ENCODE data around the gene TRIM43.
"Not testable (repeated sequence)": the region's sequence is repeated elsewhere in the genome, so short reads cannot be mapped to it uniquely, and the experiment has no call there.

TRIM43 gene

GRCh38 chr2:95592973-95593372, 1.2 kb downstream of the TRIM43 start:
- not testable (repeated sequence) for H3K27ac ChIP-seq (ENCODE audit: low read depth, low read length); H3K9me3 ChIP-seq (ENCODE audit: control insufficient read depth, insufficient read depth, low read depth, low read length); H3K9ac ChIP-seq (ENCODE audit: low read length); H3K36me3 ChIP-seq (ENCODE audit: control insufficient read depth, insufficient read depth, low read length); H3K27me3 ChIP-seq (ENCODE audit: control insufficient read depth, insufficient read depth, low read length); H3K4me3 ChIP-seq (ENCODE audit: low read depth, low read length); H3K4me1 ChIP-seq (ENCODE audit: control insufficient read depth, insufficient read depth, low read length)

GRCh38 chr2:95595012-95595411, 3.2 kb downstream of the TRIM43 start:
- not testable (repeated sequence) for H3K27ac ChIP-seq (ENCODE audit: low read depth, low read length); H3K4me1 ChIP-seq (ENCODE audit: control insufficient read depth, insufficient read depth, low read length); H3K27me3 ChIP-seq (ENCODE audit: control insufficient read depth, insufficient read depth, low read length); H3K36me3 ChIP-seq (ENCODE audit: control insufficient read depth, insufficient read depth, low read length); H3K9ac ChIP-seq (ENCODE audit: low read length); H3K4me3 ChIP-seq (ENCODE audit: low read depth, low read length); H3K9me3 ChIP-seq (ENCODE audit: control insufficient read depth, insufficient read depth, low read depth, low read length)

GRCh38 chr2:95601301-95601700, 9.5 kb downstream of the TRIM43 start:
- not testable (repeated sequence) for H3K9me3 ChIP-seq (ENCODE audit: control insufficient read depth, insufficient read depth, low read depth, low read length); H3K9ac ChIP-seq (ENCODE audit: low read length); H3K36me3 ChIP-seq (ENCODE audit: control insufficient read depth, insufficient read depth, low read length); H3K4me3 ChIP-seq (ENCODE audit: low read depth, low read length); H3K27me3 ChIP-seq (ENCODE audit: control insufficient read depth, insufficient read depth, low read length); H3K27ac ChIP-seq (ENCODE audit: low read depth, low read length); H3K4me1 ChIP-seq (ENCODE audit: control insufficient read depth, insufficient read depth, low read length)

- H3K4me3 ChIP-seq (ENCODE audit: low read depth, low read length); H3K27ac ChIP-seq (ENCODE audit: low read depth, low read length); H3K9me3 ChIP-seq (ENCODE audit: control insufficient read depth, insufficient read depth, low read depth, low read length); H3K27me3 ChIP-seq (ENCODE audit: control insufficient read depth, insufficient read depth, low read length); H3K4me1 ChIP-seq (ENCODE audit: control insufficient read depth, insufficient read depth, low read length); H3K36me3 ChIP-seq (ENCODE audit: control insufficient read depth, insufficient read depth, low read length); H3K9ac ChIP-seq (ENCODE audit: low read length): not testable (repeated sequence)
These were observed 10.3 kb downstream of the TRIM43 start for GRCh38 chr2:95602146-95602545.

- H3K27ac ChIP-seq (ENCODE audit: low read depth, low read length); H3K9ac ChIP-seq (ENCODE audit: low read length); H3K4me3 ChIP-seq (ENCODE audit: low read depth, low read length); H3K4me1 ChIP-seq (ENCODE audit: control insufficient read depth, insufficient read depth, low read length); H3K27me3 ChIP-seq (ENCODE audit: control insufficient read depth, insufficient read depth, low read length); H3K9me3 ChIP-seq (ENCODE audit: control insufficient read depth, insufficient read depth, low read depth, low read length); H3K36me3 ChIP-seq (ENCODE audit: control insufficient read depth, insufficient read depth, low read length): not testable (repeated sequence)
These were observed 16.6 kb downstream of the TRIM43 start for GRCh38 chr2:95608356-95608755.

GRCh38 chr2:95609764-95610163, 18.0 kb downstream of the TRIM43 start:
- not testable (repeated sequence) for H3K9me3 ChIP-seq (ENCODE audit: control insufficient read depth, insufficient read depth, low read depth, low read length); H3K4me3 ChIP-seq (ENCODE audit: low read depth, low read length); H3K4me1 ChIP-seq (ENCODE audit: control insufficient read depth, insufficient read depth, low read length); H3K27me3 ChIP-seq (ENCODE audit: control insufficient read depth, insufficient read depth, low read length); H3K36me3 ChIP-seq (ENCODE audit: control insufficient read depth, insufficient read depth, low read length); H3K9ac ChIP-seq (ENCODE audit: low read length); H3K27ac ChIP-seq (ENCODE audit: low read depth, low read length)

- H3K27ac ChIP-seq (ENCODE audit: low read depth, low read length) = not testable (repeated sequence)
These were observed 21.2 kb downstream of the TRIM43 start for GRCh38 chr2:95613048-95613447.

GRCh38 chr2:95622728-95623127, 30.9 kb downstream of the TRIM43 start:
- not testable (repeated sequence) for H3K4me3 ChIP-seq (ENCODE audit: low read depth, low read length); H3K4me1 ChIP-seq (ENCODE audit: control insufficient read depth, insufficient read depth, low read length); H3K36me3 ChIP-seq (ENCODE audit: control insufficient read depth, insufficient read depth, low read length); H3K27me3 ChIP-seq (ENCODE audit: control insufficient read depth, insufficient read depth, low read length); H3K9ac ChIP-seq (ENCODE audit: low read length); H3K27ac ChIP-seq (ENCODE audit: low read depth, low read length); H3K9me3 ChIP-seq (ENCODE audit: control insufficient read depth, insufficient read depth, low read depth, low read length)

More at GRCh38 chr2:95613048-95613447, 21.2 kb downstream of the TRIM43 start:
- H3K9me3 ChIP-seq (ENCODE audit: control insufficient read depth, insufficient read depth, low read depth, low read length); H3K27me3 ChIP-seq (ENCODE audit: control insufficient read depth, insufficient read depth, low read length); H3K4me1 ChIP-seq (ENCODE audit: control insufficient read depth, insufficient read depth, low read length); H3K4me3 ChIP-seq (ENCODE audit: low read depth, low read length); H3K9ac ChIP-seq (ENCODE audit: low read length); H3K36me3 ChIP-seq (ENCODE audit: control insufficient read depth, insufficient read depth, low read length): not testable (repeated sequence)

- H3K27ac ChIP-seq (ENCODE audit: low read depth, low read length); H3K9ac ChIP-seq (ENCODE audit: low read length); H3K9me3 ChIP-seq (ENCODE audit: control insufficient read depth, insufficient read depth, low read depth, low read length); H3K27me3 ChIP-seq (ENCODE audit: control insufficient read depth, insufficient read depth, low read length); H3K4me3 ChIP-seq (ENCODE audit: low read depth, low read length); H3K4me1 ChIP-seq (ENCODE audit: control insufficient read depth, insufficient read depth, low read length); H3K36me3 ChIP-seq (ENCODE audit: control insufficient read depth, insufficient read depth, low read length): not testable (repeated sequence)
These were observed 39.2 kb downstream of the TRIM43 start for GRCh38 chr2:95630987-95631386.

- H3K27me3 ChIP-seq (ENCODE audit: control insufficient read depth, insufficient read depth, low read length); H3K4me3 ChIP-seq (ENCODE audit: low read depth, low read length); H3K4me1 ChIP-seq (ENCODE audit: control insufficient read depth, insufficient read depth, low read length); H3K27ac ChIP-seq (ENCODE audit: low read depth, low read length); H3K9ac ChIP-seq (ENCODE audit: low read length); H3K9me3 ChIP-seq (ENCODE audit: control insufficient read depth, insufficient read depth, low read depth, low read length); H3K36me3 ChIP-seq (ENCODE audit: control insufficient read depth, insufficient read depth, low read length): not testable (repeated sequence)
These were observed 41.9 kb downstream of the TRIM43 start for GRCh38 chr2:95633626-95634259.

GRCh38 chr2:95640515-95641288, 48.9 kb downstream of the TRIM43 start:
- H3K4me1 ChIP-seq (ENCODE audit: control insufficient read depth, insufficient read depth, low read length); H3K27me3 ChIP-seq (ENCODE audit: control insufficient read depth, insufficient read depth, low read length): not testable (repeated sequence)

GRCh38 chr2:95641289-95641575, 49.4 kb downstream of the TRIM43 start:
- H3K4me1 ChIP-seq (ENCODE audit: control insufficient read depth, insufficient read depth, low read length); H3K9me3 ChIP-seq (ENCODE audit: control insufficient read depth, insufficient read depth, low read depth, low read length); H3K27me3 ChIP-seq (ENCODE audit: control insufficient read depth, insufficient read depth, low read length); H3K27ac ChIP-seq (ENCODE audit: low read depth, low read length); H3K36me3 ChIP-seq (ENCODE audit: control insufficient read depth, insufficient read depth, low read length); H3K9ac ChIP-seq (ENCODE audit: low read length); H3K4me3 ChIP-seq (ENCODE audit: low read depth, low read length): not testable (repeated sequence)

More at GRCh38 chr2:95640515-95641288, 48.9 kb downstream of the TRIM43 start:
- not testable (repeated sequence) for H3K4me3 ChIP-seq (ENCODE audit: low read depth, low read length); H3K9ac ChIP-seq (ENCODE audit: low read length); H3K27ac ChIP-seq (ENCODE audit: low read depth, low read length); H3K36me3 ChIP-seq (ENCODE audit: control insufficient read depth, insufficient read depth, low read length); H3K9me3 ChIP-seq (ENCODE audit: control insufficient read depth, insufficient read depth, low read depth, low read length)

All from HUES6 (cell line).